NCI-H2029 treated with DMSO at 0.1 percent for 48 hours (cell line): ENCODE measurements around the gene NRCAM.
"Not testable (repeated sequence)": the region's sequence is repeated elsewhere in the genome, so short reads cannot be mapped to it uniquely, and the experiment has no call there.

ENCODE experiments used
- DNase-seq: peaks from one replicate; lab custom pipeline; 2025; lab: John Stamatoyannopoulos, UW

Gene NRCAM

GRCh38 chr7:108278776-108279175, 177.5 kb downstream of the NRCAM start:
- DNase-seq = no peak

GRCh38 chr7:108278281-108278680, 178.0 kb downstream of the NRCAM start:
- DNase-seq = no peak

GRCh38 chr7:108274447-108274846, 181.8 kb downstream of the NRCAM start:
- DNase-seq = not testable (repeated sequence)

- not testable (repeated sequence) for DNase-seq
Measured at GRCh38 chr7:108272891-108273290, 183.3 kb downstream of the NRCAM start.

- no peak for DNase-seq
Measured at GRCh38 chr7:108270385-108271015, 185.7 kb downstream of the NRCAM start.

GRCh38 chr7:108268200-108268820, 187.9 kb downstream of the NRCAM start:
- no peak for DNase-seq

GRCh38 chr7:108267615-108268014, 188.6 kb downstream of the NRCAM start:
- no peak for DNase-seq

- no peak for DNase-seq
Measured at GRCh38 chr7:108266491-108266890, 189.7 kb downstream of the NRCAM start.

- DNase-seq = no peak
Measured at GRCh38 chr7:108266035-108266434, 190.2 kb downstream of the NRCAM start.

- no peak for DNase-seq
Measured at GRCh38 chr7:108265007-108265406, 191.2 kb downstream of the NRCAM start.

GRCh38 chr7:108263425-108263824, 192.8 kb downstream of the NRCAM start:
- peak; percentile 95 for DNase-seq

- peak; percentile 91 for DNase-seq
Measured at GRCh38 chr7:108261560-108262255, 194.5 kb downstream of the NRCAM start.

GRCh38 chr7:108259447-108259846, 196.8 kb downstream of the NRCAM start:
- DNase-seq = not testable (repeated sequence)

GRCh38 chr7:108257954-108258353, 198.3 kb downstream of the NRCAM start:
- DNase-seq = peak; percentile 62

- DNase-seq = peak; percentile 49
Measured at GRCh38 chr7:108254259-108254658, 202.0 kb downstream of the NRCAM start.

- DNase-seq = peak; percentile 95
Measured at GRCh38 chr7:108253275-108254044, 202.8 kb downstream of the NRCAM start.

- no peak for DNase-seq
Measured at GRCh38 chr7:108252177-108252576, 204.1 kb downstream of the NRCAM start.

GRCh38 chr7:108251700-108252099, 204.5 kb downstream of the NRCAM start:
- DNase-seq = no peak

GRCh38 chr7:108249453-108249852, 206.8 kb downstream of the NRCAM start:
- no peak for DNase-seq

- no peak for DNase-seq
Measured at GRCh38 chr7:108248821-108249220, 207.4 kb downstream of the NRCAM start.

GRCh38 chr7:108248418-108248817, 207.8 kb downstream of the NRCAM start:
- no peak for DNase-seq

GRCh38 chr7:108247614-108248013, 208.6 kb downstream of the NRCAM start:
- no peak for DNase-seq
